ENCODE measurements around the gene TRIM56. TPM values are rescaled to one million over a fixed set of nuclear protein-coding genes. Genes with fewer than 3 reads are reported as not detected.
"Not testable (repeated sequence)": the region's sequence is repeated elsewhere in the genome, so short reads cannot be mapped to it uniquely, and the experiment has no call there.

TRIM56 gene
- total RNA-seq, 1 donor from 2014 or later, result 17.0 TPM

- intact Hi-C loops (cut with micrococcal nuclease), result no loop called here
- peak; percentile 77 for DNase-seq
- peaks cover 36% of the 10 kb centered on the region for H3K4me1 ChIP-seq
- peak overlapping the region; percentile 84 for H3K27ac ChIP-seq (replicated peaks)
- no peaks in the 10 kb centered on the region for H3K27me3 ChIP-seq (ENCODE audit: low read depth)
- H3K4me3 ChIP-seq, result no peak overlapping the region
- H3K36me3 ChIP-seq, result no peaks in the 10 kb centered on the region
- no peak for TF ChIP-seq CTCF (IDR thresholded peaks at IDR 0.05; ENCODE audit: borderline replicate concordance)
- H3K9me3 ChIP-seq (replicated peaks), result no peaks in the 10 kb centered on the region
Observed at GRCh38 chr7:101112233-101112632, 27.0 kb downstream of the TRIM56 start.

- peaks cover 38% of the 10 kb centered on the region for H3K4me1 ChIP-seq
- H3K27ac ChIP-seq (replicated peaks), result peak overlapping the region; percentile 84
- DNase-seq; H3K4me3 ChIP-seq; intact Hi-C loops (cut with micrococcal nuclease); H3K27me3 ChIP-seq (ENCODE audit: low read depth); H3K9me3 ChIP-seq (replicated peaks); H3K36me3 ChIP-seq: not testable (repeated sequence)
Observed at GRCh38 chr7:101113140-101113539, 27.9 kb downstream of the TRIM56 start.

GRCh38 chr7:101113836-101114235 lies 28.6 kb downstream of the TRIM56 start:
- Histone ChIP-seq H3K36me3 (no peaks in the 10 kb centered on the region), H3K9me3 (replicated peaks) (no peaks in the 10 kb centered on the region), H3K4me1 (peaks cover 35% of the 10 kb centered on the region), H3K27ac (replicated peaks) (no peak overlapping the region), H3K4me3 (no peak overlapping the region), H3K27me3 (ENCODE audit: low read depth) (no peaks in the 10 kb centered on the region)
- intact Hi-C loops (cut with micrococcal nuclease), result no loop called here
- DNase-seq, result no peak
- TF ChIP-seq CTCF (IDR thresholded peaks at IDR 0.05; ENCODE audit: borderline replicate concordance), result no peak

- intact Hi-C loops (cut with micrococcal nuclease), result no loop called here
- Histone ChIP-seq H3K27me3 (ENCODE audit: low read depth) (no peaks in the 10 kb centered on the region), H3K4me1 (peaks cover 31% of the 10 kb centered on the region), H3K36me3 (no peaks in the 10 kb centered on the region), H3K9me3 (replicated peaks) (no peaks in the 10 kb centered on the region), H3K4me3 (no peak overlapping the region), H3K27ac (replicated peaks) (no peak overlapping the region)
- no peak for TF ChIP-seq CTCF (IDR thresholded peaks at IDR 0.05; ENCODE audit: borderline replicate concordance)
- no peak for DNase-seq
Observed at GRCh38 chr7:101114492-101114891, 29.2 kb downstream of the TRIM56 start.

GRCh38 chr7:101115215-101115614 lies 29.9 kb downstream of the TRIM56 start:
- intact Hi-C loops (cut with micrococcal nuclease), result no loop called here
- no peaks in the 10 kb centered on the region for H3K36me3 ChIP-seq

GRCh38 chr7:101116898-101117297 lies 31.6 kb downstream of the TRIM56 start:
- H3K27ac ChIP-seq (replicated peaks), result peak overlapping the region; percentile 27
- TF ChIP-seq CTCF (IDR thresholded peaks at IDR 0.05; ENCODE audit: borderline replicate concordance), result no peak
- H3K4me3 ChIP-seq, result no peak overlapping the region
- no peaks in the 10 kb centered on the region for H3K9me3 ChIP-seq (replicated peaks)
- H3K36me3 ChIP-seq, result no peaks in the 10 kb centered on the region
- no peaks in the 10 kb centered on the region for H3K27me3 ChIP-seq (ENCODE audit: low read depth)
- H3K4me1 ChIP-seq, result peaks cover 30% of the 10 kb centered on the region
- no peak for DNase-seq
- intact Hi-C loops (cut with micrococcal nuclease), result no loop called here

More at GRCh38 chr7:101115215-101115614, 29.9 kb downstream of the TRIM56 start:
- Histone ChIP-seq H3K4me1 (peaks cover 31% of the 10 kb centered on the region), H3K27me3 (ENCODE audit: low read depth) (no peaks in the 10 kb centered on the region), H3K9me3 (replicated peaks) (no peaks in the 10 kb centered on the region), H3K4me3 (no peak overlapping the region), H3K27ac (replicated peaks) (no peak overlapping the region)
- DNase-seq, result no peak
- no peak for TF ChIP-seq CTCF (IDR thresholded peaks at IDR 0.05; ENCODE audit: borderline replicate concordance)
